OCI-LY7 (cell line): ENCODE results near the gene EGR4.

Source experiments
- CTCF ChIP-seq: fragments of 200-600 bp; sonication (generic); conservative IDR thresholded peaks from 2 replicates; pipeline ENCODE4 v1.5.1; 2014; ENCODE audit warnings: mild to moderate bottlenecking, antibody characterized with exemption, low read length, moderate library complexity, mixed read lengths
- EZH2phosphoT487 ChIP-seq: fragments of 200-600 bp; sonication (generic); IDR thresholded peaks from 2 replicates; pipeline ENCODE4 v1.6.1; 2018; ENCODE audit warnings: low read depth, borderline replicate concordance, mild to moderate bottlenecking, mixed run types, antibody characterized with exemption, low read length, moderate library complexity, mixed read lengths

- TF ChIP-seq CTCF (no peak), EZH2phosphoT487 (no peak)
These were observed 8.3 kb upstream of the EGR4 start for GRCh38 chr2:73301636-73302035.
